Lower lobe of right lung (tissue), 2 donors: Measurements from ENCODE around the gene EBP. TPM values are rescaled to one million over a fixed set of nuclear protein-coding genes. Genes with fewer than 3 reads are reported as not detected.

ENCODE experiments used
- ATAC-seq, 2 donors: fragments of 200-7000 bp; cut with Tn5 transposase; one replicate each; pipeline ENCODE4 v1.9.1; 2020 to 2022; ENCODE audit warnings: mild to moderate bottlenecking in 2 of 2, moderate library complexity in 2 of 2
- DNase-seq: peaks from one replicate; pipeline ENCODE4 v3.0.0-alpha.2; 2020
- H3K27ac ChIP-seq: fragments of 200-600 bp; one replicate; pipeline ENCODE4 v1.8.0; 2022
- H3K27me3 ChIP-seq: fragments of 200-600 bp; one replicate; pipeline ENCODE4 v1.8.0; 2022; ENCODE audit warnings: low read depth
- H3K36me3 ChIP-seq: fragments of 200-600 bp; one replicate; pipeline ENCODE4 v1.8.0; 2022; ENCODE audit warnings: mild to moderate bottlenecking
- H3K4me1 ChIP-seq: fragments of 200-600 bp; one replicate; pipeline ENCODE4 v1.8.0; 2022
- H3K4me3 ChIP-seq: fragments of 200-600 bp; one replicate; pipeline ENCODE4 v1.8.0; 2022; ENCODE audit warnings: mild to moderate bottlenecking
- H3K9me3 ChIP-seq: fragments of 200-600 bp; one replicate; pipeline ENCODE4 v1.8.0; 2022
- intact Hi-C: fragments of 100-400 bp; cut with DNase I; formaldehyde crosslinking; loops from one replicate; pipeline ENCODE4 v1.11.0; 2022
- total RNA-seq: library from RNA; stranded (reverse); fragmentation: NEBNext Ultra II Directional; extraction: Animal tissue kit (Norgen Biotek cat#: 25700); gene quantifications from one replicate; pipeline ENCODE4 v1.2.1, GENCODE V29; 2021
- TF ChIP-seq, protein P1 (sequence below): fragments of 200-600 bp; IDR thresholded peaks from one replicate; pipeline ENCODE4 v1.8.0; 2022; ENCODE audit warnings: antibody characterized with exemption, mild to moderate bottlenecking
- donor health status: DM: no; HTN: yes; CAD: no; lungs with severe emphysema.

The EBP gene
- total RNA-seq, 1 donor from 2014 or later, result 74.0 TPM

DNA sequence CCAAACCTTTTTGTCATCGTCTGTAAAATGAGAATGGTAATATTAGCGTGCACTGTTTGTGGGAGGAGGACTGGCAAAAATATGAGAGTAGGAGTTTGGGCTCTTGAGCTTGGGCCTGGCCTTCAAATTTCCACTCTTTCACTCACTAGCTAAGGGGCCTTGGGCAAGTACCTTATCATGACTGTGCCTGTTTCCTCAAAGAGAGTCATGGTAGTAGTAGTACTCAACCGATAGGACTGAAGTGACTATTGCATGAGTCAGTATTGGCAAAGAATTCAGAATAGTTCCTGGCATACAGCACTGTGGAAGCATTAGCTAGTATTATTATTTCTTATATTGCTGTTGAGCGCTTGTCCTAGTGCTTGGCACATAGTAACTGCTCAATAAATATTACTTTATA, 36.7 kb downstream of the EBP start:
- Histone ChIP-seq H3K27ac (no peak overlapping the region), H3K4me1 (no peaks in the 10 kb centered on the region), H3K27me3 (no peaks in the 10 kb centered on the region), H3K4me3 (no peak overlapping the region), H3K9me3 (no peaks in the 10 kb centered on the region), H3K36me3 (peaks cover 63% of the 10 kb centered on the region)
- ATAC-seq (peak in 1 of 2 donors; percentile 62), DNase-seq (no peak)
- TF ChIP-seq, protein P1, sequence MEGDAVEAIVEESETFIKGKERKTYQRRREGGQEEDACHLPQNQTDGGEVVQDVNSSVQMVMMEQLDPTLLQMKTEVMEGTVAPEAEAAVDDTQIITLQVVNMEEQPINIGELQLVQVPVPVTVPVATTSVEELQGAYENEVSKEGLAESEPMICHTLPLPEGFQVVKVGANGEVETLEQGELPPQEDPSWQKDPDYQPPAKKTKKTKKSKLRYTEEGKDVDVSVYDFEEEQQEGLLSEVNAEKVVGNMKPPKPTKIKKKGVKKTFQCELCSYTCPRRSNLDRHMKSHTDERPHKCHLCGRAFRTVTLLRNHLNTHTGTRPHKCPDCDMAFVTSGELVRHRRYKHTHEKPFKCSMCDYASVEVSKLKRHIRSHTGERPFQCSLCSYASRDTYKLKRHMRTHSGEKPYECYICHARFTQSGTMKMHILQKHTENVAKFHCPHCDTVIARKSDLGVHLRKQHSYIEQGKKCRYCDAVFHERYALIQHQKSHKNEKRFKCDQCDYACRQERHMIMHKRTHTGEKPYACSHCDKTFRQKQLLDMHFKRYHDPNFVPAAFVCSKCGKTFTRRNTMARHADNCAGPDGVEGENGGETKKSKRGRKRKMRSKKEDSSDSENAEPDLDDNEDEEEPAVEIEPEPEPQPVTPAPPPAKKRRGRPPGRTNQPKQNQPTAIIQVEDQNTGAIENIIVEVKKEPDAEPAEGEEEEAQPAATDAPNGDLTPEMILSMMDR, result no peak
- intact Hi-C loops, result no loop called here

DNA sequence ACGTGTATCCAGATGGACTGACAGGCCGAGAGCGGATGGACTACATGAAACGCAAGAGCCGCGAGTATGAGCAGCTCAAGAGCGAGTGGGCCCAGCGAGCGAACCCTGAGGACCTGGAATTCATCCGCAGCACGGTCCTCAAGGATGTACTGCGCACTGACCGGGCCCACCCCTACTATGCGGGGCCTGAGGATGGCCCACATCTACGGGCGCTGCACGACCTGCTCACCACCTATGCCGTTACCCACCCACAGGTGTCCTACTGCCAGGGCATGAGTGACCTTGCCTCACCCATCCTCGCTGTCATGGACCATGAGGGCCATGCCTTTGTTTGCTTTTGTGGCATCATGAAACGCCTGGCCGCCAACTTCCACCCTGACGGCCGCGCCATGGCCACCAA, 38.0 kb downstream of the EBP start:
- TF ChIP-seq, protein P1, result no peak
- Histone ChIP-seq H3K27me3 (no peaks in the 10 kb centered on the region), H3K4me1 (no peaks in the 10 kb centered on the region), H3K4me3 (no peak overlapping the region), H3K27ac (no peak overlapping the region), H3K36me3 (peaks cover 60% of the 10 kb centered on the region), H3K9me3 (no peaks in the 10 kb centered on the region)
- no peak for DNase-seq
- intact Hi-C loops, result no loop called here
- no peak for ATAC-seq

GRCh38 chrX:48560056-48560455, 38.4 kb downstream of the EBP start:
- peaks cover 56% of the 10 kb centered on the region for H3K36me3 ChIP-seq

GRCh38 chrX:48560681-48561080, 39.1 kb downstream of the EBP start:
- no peaks in the 10 kb centered on the region for H3K4me1 ChIP-seq
- H3K4me3 ChIP-seq, result no peak overlapping the region
- TF ChIP-seq, protein P1, result no peak
- no peak for DNase-seq
- ATAC-seq, result no peak
- no peaks in the 10 kb centered on the region for H3K9me3 ChIP-seq
- intact Hi-C loops, result no loop called here
- H3K27me3 ChIP-seq, result no peaks in the 10 kb centered on the region
- H3K27ac ChIP-seq, result no peak overlapping the region
- H3K36me3 ChIP-seq, result peaks cover 50% of the 10 kb centered on the region

More at GRCh38 chrX:48560056-48560455, 38.4 kb downstream of the EBP start:
- intact Hi-C loops, result no loop called here
- Histone ChIP-seq H3K9me3 (no peaks in the 10 kb centered on the region), H3K4me1 (no peaks in the 10 kb centered on the region), H3K4me3 (no peak overlapping the region), H3K27ac (no peak overlapping the region), H3K27me3 (no peaks in the 10 kb centered on the region)
- ATAC-seq (no peak), DNase-seq (no peak)
- TF ChIP-seq, protein P1, result no peak

DNA sequence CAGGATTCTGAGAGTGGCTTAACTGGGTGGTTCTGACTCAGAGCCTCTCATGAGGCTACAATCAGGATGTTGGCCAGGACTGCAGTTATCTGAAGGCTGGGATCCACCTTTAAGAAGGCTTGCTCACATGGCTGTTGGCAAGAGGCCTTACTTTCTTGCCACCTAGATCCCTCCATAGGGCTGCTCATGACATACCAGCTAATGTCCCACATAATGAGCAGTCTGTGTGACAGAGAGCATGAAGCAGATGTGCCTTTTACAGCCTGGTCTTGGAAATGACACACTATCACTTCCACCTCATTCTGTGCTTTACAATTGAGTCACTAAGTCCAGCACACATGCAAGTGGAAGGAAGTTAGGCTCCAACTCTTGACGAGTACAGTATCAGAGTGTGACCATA, 48.4 kb downstream of the EBP start:
- ATAC-seq (no peak), DNase-seq (no peak)
- Histone ChIP-seq H3K27me3 (no peaks in the 10 kb centered on the region), H3K4me1 (no peaks in the 10 kb centered on the region), H3K36me3 (no peaks in the 10 kb centered on the region), H3K9me3 (no peaks in the 10 kb centered on the region), H3K4me3 (no peak overlapping the region), H3K27ac (no peak overlapping the region)
- TF ChIP-seq, protein P1, result no peak
- intact Hi-C loops, result no loop called here
